Activated CD4-positive, CD25-positive, alpha-beta regulatory T cell treated with anti-CD3 and anti-CD28 coated beads, Interleukin-2, amount 50 U/mL, for 72 hours (primary cell): ENCODE measurements around the gene MYH1.
"Not testable (repeated sequence)": the region's sequence is repeated elsewhere in the genome, so short reads cannot be mapped to it uniquely, and the experiment has no call there.

Experiments used
- DNase-seq: peaks from one replicate; pipeline ENCODE4 v3.0.0; 2021

Gene MYH1

DNA sequence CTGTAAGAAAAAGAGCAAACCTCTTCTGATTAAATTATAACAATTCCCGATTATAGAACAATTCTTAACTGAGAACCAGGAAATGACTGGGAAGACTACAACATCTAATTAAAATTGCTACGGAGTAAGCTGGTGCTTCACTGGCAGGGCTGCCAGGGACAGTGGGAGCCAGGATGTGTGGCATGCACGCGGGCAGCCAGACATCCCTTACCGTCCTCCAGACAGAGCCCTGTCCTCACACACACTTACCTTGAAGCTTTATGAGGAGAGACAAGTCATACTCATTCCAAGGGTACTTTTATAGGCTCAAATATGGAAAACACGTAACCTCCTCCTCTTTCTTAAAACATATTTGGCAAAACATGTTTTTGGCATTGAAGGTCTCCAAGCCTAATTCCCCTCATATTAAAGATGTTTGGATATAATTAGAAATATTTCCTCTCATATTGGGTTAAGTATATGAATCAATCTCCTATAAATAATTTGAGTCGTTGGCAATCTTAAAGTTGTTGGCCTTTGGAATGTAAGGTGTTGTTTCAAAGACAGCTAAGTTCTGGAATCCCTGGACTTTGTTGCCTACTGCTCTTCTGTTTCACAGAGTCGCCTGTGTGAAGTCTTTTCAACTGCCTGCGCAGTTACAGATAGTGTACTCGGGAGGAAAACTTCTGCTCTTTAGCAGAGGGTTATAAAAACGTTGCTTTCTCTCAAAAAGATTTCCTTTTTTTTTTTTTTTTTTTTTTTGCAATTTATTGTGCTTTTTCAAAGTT, at the start of gene MYH1:
TSS of gene MYH1 (minus strand) at position 272 of the 767 bp plus-strand sequence. CDS start 1,900 bp downstream, outside the sequence.
- DNase-seq, result no peak

GRCh38 chr17:10563991-10564660, 45.8 kb upstream of the MYH1 start:
- no peak for DNase-seq

- DNase-seq, result no peak
These were observed 39.7 kb upstream of the MYH1 start for GRCh38 chr17:10558049-10558448.

- DNase-seq, result no peak
These were observed 39.1 kb upstream of the MYH1 start for GRCh38 chr17:10557422-10557821.

GRCh38 chr17:10556301-10557005, 38.1 kb upstream of the MYH1 start:
- no peak for DNase-seq

DNA sequence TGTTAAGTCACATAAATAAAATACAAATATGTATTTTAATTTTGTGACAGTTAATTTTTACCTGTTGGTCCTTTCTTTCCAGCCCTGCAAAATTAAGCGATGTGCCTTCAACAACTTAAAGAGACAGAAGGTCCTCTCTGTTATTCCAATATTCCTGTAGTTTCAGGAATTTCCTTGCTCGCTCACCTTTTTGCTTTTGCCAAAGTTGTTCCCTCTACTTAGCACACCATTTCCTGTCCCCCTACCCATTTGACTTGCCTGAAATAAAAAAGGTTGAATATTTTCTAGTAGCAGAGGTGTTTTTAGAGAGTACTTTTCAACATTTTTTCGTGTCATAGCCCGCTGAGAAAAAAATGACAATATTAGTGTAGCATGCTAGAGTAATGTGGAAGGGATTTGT, 31.7 kb upstream of the MYH1 start:
- no peak for DNase-seq

DNA sequence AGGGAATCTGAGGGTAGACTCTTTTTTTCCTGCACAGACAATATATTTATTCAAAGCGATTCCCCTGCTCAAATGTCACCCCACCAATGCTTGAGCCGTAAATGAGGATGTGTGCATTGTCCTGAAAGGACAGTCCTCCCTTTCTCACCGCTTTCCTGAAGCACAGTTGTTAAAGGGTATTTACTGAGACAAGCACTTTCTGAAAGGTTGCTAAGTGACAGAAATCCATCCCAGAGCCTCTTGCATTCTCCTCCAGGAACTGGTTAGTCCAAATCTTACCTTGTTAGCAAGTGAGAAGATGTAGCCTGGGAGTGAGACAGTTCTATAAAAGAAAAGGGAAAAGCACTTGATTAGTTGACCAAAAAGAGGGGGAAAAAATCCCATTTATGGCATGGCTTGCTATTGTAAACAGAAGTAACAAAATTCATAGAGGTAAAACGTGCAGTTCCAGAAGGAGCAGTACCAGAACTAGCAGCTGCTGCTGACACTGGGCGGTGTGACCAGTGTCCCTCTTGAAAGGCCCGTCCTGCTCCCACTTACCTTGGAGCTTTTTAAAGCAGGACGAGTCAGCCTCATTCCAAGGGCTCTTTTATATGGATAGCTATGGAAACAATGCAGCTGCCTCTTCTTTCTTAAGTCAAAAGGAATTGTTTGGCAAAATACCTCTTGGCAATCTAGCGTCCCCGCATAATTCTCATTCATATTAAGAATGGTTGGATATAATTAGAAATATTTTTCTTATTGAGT, 30.9 kb upstream of the MYH1 start, which contains the start of gene MYH2:
TSS of gene MYH2 (minus strand) at position 563 of the 747 bp plus-strand sequence. CDS start 1,738 bp downstream, outside the sequence.
- no peak for DNase-seq

DNA sequence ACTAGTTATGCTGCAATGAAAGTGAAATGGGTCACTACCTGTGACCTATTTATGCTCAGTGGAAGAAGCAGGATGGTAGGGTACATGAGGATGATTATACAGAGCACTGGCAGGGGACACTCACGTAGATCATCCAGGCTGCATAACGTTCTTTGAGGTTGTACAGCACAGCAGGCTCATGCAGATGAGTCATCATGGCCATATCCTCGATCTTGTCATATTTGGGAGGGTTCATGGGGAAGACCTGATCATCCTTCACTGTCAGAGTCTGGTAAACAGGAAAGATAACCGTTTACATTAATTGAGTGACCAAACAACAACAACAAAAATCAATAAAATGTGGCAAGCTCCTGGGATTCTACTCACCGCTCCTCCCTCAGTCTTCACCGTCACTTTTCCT, 29.0 kb upstream of the MYH1 start:
- DNase-seq, result no peak

DNA sequence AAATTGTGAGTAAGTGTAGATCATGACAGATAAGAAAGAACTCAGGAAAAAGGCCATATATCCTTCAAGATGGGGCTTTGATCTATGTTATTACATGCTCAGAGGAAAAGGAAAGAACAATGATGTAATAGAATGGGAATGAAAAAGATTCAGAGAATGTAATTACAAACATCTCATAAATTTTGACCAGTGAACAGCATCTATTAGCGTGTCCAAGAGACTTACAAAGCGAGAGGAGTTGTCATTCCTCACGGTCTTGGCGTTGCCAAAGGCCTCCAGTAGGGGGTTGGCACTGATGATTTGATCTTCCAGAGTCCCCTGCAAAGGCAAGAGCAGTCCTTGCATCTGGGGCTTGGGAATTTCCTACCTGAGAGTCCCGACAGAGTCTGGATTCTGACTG, 25.1 kb upstream of the MYH1 start:
- not testable (repeated sequence) for DNase-seq

DNA sequence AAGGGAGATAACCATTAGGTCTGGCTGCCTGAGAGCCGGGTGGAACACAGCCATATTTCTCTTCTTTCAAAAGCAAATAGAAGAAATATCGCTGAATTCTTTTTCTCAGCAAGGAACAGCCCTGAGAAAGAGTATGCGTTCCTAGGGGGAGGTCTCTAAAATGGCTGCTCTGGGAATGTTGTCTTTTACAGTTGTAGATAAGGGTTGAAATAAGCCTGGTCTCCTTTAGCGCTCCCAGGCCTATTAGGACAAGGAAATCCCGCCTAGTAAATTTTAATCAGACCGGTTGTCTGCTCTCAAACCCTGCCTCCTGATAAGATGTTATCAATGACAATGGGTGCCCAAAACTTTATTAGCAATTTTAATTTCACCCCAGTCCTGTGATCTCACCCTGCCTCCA, 22.8 kb upstream of the MYH1 start:
- DNase-seq, result not testable (repeated sequence)

DNA sequence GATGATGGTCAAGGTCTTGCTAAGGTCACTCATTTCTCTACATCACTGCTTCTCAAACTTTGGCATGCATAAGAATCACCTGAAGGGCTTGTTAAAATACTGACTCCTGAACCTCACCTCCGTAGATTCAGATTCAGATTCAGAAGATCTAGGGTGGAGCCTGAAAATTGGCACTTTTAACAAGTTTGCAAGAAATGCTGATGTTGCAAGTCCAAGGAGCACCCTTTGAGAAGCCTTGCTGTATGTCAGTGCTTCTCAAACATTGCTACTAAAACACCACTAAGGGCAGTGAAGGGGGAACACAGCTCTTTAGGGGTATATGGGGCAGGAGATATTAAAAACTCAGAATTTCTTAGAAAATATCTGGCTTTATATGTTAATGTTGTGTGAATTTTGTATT, 13.7 kb upstream of the MYH1 start:
- no peak for DNase-seq

DNA sequence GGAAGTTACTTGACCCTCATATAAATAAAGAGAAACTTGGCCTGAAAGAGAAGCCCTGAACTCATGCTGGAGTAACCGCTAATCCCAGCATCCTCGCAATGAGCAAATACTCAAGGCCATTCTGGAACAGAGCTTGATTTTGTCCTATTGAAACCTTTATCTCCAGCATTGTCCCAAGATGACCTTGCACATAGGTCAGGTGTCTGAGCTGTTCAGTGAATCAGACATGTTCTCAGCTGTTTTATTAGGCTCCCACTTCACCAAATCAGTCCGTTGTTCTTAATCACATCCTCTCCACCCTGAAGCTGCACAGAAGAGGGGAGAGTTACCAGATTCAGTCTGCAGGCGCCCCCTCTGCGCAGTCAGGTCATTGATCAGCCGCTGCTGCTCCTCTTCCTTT, 9.1 kb upstream of the MYH1 start:
- DNase-seq, result no peak

DNA sequence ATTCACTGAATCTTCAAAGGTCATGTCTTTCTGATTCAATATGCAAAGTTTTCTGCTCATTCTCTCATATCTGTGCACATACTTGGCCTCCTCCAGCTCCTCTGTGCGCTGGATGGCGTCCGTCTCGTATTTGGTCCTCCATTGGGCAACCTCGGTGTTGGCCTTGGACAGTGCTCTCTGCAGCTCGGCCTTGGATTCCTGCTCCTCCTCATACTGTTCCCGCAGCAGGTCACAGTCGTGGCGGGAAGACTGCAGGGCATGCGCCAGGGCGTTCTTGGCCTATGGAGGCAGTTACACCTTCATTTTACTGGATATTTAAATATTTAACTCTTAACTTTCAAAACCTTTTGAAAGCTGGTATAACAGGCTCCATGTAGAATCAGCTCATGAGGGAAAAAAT, 8.2 kb upstream of the MYH1 start:
- DNase-seq, result no peak

DNA sequence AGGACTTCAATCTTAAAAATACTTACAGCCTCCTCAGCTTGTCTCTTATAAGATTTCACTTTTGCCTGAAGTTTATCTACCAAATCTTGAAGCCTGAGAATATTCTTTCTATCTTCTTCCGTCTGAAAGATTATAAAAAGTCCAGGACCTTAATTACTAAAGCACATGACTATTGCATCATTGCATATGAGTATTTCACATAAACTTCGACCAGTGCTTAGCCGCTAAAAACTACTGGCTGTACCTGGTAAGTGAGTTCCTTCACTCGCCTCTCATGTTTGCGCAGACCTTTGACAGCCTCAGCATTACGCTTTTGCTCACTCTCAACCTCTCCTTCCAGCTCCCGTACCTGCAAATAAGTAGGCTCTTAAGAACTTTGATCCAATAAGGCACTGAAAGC, 4.7 kb upstream of the MYH1 start:
- DNase-seq, result no peak

DNA sequence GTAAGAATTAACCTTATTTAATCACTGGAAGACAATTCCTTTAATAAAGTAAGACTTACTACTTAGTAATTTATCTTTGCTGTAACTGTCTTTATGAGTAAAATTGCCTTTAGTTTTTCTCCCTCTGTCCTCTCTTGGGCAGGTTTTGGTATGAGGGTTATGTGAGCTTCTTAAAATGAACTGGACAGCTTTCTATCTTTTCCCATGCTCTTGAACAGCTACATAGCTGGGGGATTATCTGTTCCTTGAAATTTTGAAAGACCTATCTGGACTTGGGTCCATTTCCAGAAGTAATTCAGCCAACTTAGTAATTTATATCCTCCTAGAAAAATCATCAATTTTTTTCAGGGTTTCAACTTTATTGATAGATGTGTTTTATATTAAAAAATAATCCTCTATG, 3.6 kb upstream of the MYH1 start:
- DNase-seq, result no peak

DNA sequence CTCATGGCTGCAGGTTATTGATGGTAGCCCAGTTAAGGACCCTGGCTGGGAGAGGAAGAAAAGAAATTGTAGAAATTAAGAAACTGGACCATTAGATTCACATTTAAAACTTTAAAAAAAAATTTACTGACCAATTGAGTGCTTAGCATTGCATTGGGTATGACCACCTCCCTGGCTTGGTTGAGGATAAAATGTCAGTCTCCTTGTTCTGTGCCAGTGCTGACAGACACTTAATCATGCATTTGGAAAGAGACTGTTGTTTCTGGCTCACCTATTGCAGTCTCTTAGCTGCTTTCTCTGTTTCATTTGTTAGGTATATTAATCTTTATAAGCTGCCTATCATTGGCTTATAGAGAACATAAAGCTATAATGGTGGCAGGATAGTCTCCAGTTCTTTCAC, 1.7 kb downstream of the MYH1 start:
- DNase-seq, result no peak

- no peak for DNase-seq
These were observed 2.3 kb downstream of the MYH1 start for GRCh38 chr17:10516065-10516464.

DNA sequence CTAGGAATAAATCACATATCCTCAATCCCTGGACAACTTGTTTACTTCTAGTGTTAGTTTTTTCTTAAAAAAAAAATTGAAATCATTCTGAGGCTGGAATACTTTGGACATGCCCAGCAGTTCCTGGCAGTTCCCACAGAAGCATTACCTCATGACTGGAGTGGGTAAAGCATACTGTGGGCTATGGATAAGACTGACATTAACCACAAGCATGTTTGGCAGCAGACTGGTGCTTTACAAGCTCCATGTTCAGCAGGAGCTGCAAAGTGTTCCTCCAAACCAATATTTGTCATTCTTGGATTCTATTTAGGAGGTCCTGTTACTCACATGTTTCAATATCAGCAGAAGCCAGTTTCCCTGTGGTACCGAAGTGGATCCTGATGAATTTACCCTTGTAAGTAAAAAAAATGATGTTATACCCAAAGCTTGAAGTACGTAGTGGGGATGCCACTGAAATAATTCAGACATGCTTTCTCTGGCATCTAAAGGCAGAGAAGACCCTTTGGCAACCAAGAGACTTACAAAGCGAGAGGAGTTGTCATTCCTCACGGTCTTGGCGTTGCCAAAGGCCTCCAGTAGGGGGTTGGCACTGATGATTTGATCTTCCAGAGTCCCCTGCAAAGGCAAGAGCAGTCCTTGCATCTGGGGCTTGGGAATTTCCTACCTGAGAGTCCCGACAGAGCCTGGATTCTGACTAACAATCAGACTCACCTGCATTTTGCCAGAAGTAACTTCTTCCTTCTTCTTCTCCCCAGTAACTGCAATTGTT, 4.9 kb downstream of the MYH1 start:
- no peak for DNase-seq

- no peak for DNase-seq
These were observed 5.5 kb downstream of the MYH1 start for GRCh38 chr17:10512856-10513255.

DNA sequence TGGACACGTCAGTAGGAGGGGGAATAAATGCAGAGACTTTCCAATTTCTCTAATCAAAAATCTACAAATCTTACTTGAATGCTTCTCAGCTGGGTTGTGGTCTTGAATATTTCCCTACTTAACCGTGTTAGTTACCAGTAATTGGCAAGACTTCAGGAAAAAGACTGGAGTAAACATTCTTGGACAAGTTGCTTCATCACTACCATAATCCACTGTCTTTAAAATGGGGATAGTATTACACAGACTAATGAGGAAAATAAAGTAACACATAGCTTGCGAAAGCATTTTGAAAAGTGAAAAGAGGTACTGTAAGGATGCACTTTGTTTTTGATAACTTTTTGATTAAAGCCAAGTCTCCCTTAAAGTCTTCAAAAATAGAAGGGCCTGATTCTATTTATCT, 18.4 kb downstream of the MYH1 start:
- no peak for DNase-seq

DNA sequence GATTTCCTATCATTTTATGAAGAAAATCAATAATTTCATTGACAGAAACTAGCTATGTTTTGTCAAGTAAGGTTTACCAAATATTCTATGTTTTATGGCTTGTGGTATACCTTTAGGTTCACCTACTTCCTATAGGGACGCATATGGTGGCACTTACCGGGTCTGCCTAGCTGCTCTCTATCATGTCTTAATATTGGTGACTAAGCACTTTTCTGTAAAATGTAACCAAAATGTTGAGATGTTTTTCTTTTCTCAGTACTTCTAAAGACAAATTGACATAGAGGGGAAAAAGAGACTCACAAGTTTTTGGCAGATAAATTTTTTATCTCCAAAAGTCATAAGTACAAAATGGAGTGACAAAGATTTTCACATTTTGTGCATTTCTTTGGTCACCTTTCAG, 26.3 kb downstream of the MYH1 start:
- no peak for DNase-seq

GRCh38 chr17:10482252-10482651, 36.1 kb downstream of the MYH1 start:
- no peak for DNase-seq
